ENCODE results near the gene RASGRP3.

The RASGRP3 gene

GRCh38 chr2:33495683-33496082, 19.2 kb downstream of the RASGRP3 start:
- TF ChIP-seq, protein P1, sequence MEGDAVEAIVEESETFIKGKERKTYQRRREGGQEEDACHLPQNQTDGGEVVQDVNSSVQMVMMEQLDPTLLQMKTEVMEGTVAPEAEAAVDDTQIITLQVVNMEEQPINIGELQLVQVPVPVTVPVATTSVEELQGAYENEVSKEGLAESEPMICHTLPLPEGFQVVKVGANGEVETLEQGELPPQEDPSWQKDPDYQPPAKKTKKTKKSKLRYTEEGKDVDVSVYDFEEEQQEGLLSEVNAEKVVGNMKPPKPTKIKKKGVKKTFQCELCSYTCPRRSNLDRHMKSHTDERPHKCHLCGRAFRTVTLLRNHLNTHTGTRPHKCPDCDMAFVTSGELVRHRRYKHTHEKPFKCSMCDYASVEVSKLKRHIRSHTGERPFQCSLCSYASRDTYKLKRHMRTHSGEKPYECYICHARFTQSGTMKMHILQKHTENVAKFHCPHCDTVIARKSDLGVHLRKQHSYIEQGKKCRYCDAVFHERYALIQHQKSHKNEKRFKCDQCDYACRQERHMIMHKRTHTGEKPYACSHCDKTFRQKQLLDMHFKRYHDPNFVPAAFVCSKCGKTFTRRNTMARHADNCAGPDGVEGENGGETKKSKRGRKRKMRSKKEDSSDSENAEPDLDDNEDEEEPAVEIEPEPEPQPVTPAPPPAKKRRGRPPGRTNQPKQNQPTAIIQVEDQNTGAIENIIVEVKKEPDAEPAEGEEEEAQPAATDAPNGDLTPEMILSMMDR (conservative IDR thresholded peaks at IDR 0.05): no peak
- no peak overlapping the region for H3K27ac ChIP-seq

- TF ChIP-seq, protein P1 (conservative IDR thresholded peaks at IDR 0.05): no peak
- no peak overlapping the region for H3K27ac ChIP-seq
These were observed 19.7 kb downstream of the RASGRP3 start for GRCh38 chr2:33496150-33496549.

DNA sequence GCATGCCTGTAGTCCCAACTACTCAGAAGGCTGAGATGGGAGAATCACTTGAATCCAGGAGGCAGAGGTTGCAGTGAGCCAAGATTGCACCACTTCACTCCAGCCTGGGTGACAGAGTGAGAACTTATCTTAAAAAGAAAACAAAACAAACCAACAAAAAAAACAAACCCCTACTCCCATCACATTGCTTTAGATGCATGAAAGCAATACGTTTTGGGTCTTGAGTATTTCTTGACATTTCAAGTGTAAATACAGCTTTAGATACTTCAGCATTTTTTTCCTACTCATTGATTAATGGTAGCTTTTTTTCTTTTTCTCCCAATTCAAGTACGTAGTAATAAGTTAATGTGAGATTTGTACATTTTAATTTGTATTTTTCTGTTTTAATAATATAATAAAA, 20.3 kb downstream of the RASGRP3 start:
- no peak overlapping the region for H3K27ac ChIP-seq
- TF ChIP-seq, protein P1 (conservative IDR thresholded peaks at IDR 0.05): no peak

GRCh38 chr2:33497221-33497650, 20.8 kb downstream of the RASGRP3 start:
- TF ChIP-seq, protein P1 (conservative IDR thresholded peaks at IDR 0.05): no peak
- H3K27ac ChIP-seq: no peak overlapping the region

DNA sequence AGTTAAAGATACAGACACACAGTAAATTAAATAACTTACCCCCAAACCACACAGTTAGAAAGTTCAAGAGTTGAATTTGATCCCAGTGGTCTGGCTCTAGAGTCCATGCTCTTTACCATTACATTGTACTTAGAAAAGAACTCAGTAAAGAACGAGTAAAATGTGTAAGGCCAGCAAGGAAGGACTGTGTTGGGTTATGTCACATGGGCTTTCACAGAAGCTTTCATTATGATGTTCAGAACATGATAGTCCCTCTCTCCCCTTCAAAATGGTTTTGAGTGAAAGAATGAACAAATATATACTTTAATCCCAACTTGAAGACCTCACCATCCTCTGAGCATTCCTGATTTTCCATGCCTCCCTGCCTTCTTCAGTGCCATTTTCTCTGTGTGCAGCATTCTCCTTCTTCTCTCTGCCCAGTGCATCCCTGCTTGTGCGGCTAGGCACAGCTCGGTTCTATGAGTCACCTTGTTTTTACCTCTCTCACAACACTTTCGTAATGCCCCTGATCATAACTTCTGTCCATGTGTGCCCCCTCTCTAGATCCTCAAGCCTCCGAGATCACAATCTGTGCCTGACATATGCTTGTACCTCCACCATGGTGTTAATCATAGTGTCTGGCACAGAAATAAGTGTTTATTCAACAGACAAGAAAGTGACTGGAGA, 22.0 kb downstream of the RASGRP3 start:
- TF ChIP-seq, protein P1 (conservative IDR thresholded peaks at IDR 0.05): no peak
- no peak overlapping the region for H3K27ac ChIP-seq

DNA sequence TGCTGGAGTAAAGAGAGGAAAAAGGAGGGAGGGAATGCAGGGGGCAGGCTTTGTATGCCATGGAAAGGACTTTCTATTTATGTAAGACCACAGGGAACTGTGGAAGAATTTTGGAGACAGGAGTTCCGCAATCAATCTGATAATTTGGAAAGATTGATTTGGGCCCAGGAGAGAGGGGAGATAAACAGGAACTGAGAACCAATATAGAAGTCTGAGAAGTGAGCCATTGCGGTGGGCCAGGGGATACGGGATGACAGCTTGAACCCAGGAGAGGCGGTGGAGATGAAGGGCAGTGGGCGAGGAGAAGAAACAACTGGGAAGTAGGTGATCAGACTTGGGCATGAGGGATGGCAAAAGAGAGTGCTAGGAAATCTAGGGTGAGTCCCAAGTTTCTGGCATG, 23.7 kb downstream of the RASGRP3 start:
- TF ChIP-seq, protein P1 (conservative IDR thresholded peaks at IDR 0.05): no peak
- H3K27ac ChIP-seq: no peak overlapping the region

GRCh38 chr2:33502025-33502424, 25.6 kb downstream of the RASGRP3 start:
- TF ChIP-seq, protein P1 (conservative IDR thresholded peaks at IDR 0.05): no peak
- H3K27ac ChIP-seq: no peak overlapping the region
